Kidney (tissue), 14 donors: ENCODE results near the gene PVALEF. TPM values are rescaled to one million over a fixed set of nuclear protein-coding genes. Genes with fewer than 3 reads are reported as not detected.

Experiments
- DNase-seq, 5 donors: peaks; one replicate each; pipeline ENCODE4 v3.0.0-alpha.2; 2013 to 2020
- FAIRE-seq: peaks from 2 replicates; lab custom pipeline; 2012; peaks lifted over from hg19 to GRCh38; lab: Jason Lieb, UNC
- H3K27ac ChIP-seq, 2 donors: one replicate each; pipeline ENCODE4 v1.7.0; 2013; ENCODE audit warnings: low read depth in 2 of 2, low read length in 2 of 2, inconsistent platforms in 1 of 2
- H3K27me3 ChIP-seq: one replicate; pipeline ENCODE4 v1.7.1; 2013; ENCODE audit warnings: low read length, inconsistent platforms; ENCODE audit not compliant: control insufficient read depth, insufficient read depth
- H3K36me3 ChIP-seq, 3 donors: one replicate each; pipeline versions ENCODE4 v1.7.0 to v1.7.1; 2013; ENCODE audit warnings: low read length in 3 of 3, control low read depth in 1 of 3, inconsistent platforms in 1 of 3; ENCODE audit not compliant: insufficient read depth in 3 of 3, control insufficient read depth in 2 of 3
- H3K4me1 ChIP-seq, 3 donors: one replicate each; pipeline versions ENCODE4 v1.7.0 to v1.7.1; 2013; ENCODE audit warnings: low read length in 3 of 3, inconsistent platforms in 1 of 3, low read depth in 1 of 3; ENCODE audit not compliant: control insufficient read depth in 2 of 3, insufficient read depth in 2 of 3
- H3K4me3 ChIP-seq, 3 donors: one replicate each; pipeline versions ENCODE4 v1.7.0 to v1.8.1; 2013; ENCODE audit warnings: low read length in 3 of 3, control low read depth in 1 of 3, inconsistent platforms in 1 of 3
- H3K9ac ChIP-seq, 3 donors: one replicate each; pipeline versions ENCODE4 v1.7.0 to v1.7.1; 2013; ENCODE audit warnings: low read length in 3 of 3, control low read depth in 1 of 3, inconsistent platforms in 1 of 3
- H3K9me3 ChIP-seq, 3 donors: one replicate each; pipeline versions ENCODE4 v1.7.0 to v1.7.1; 2013; ENCODE audit warnings: low read length in 3 of 3, control low read depth in 1 of 3, inconsistent platforms in 1 of 3; ENCODE audit not compliant: control insufficient read depth in 2 of 3, insufficient read depth in 1 of 3
- CTCF ChIP-seq: IDR thresholded peaks from 3 replicates; pipeline ENCODE4 v1.5.1; 2012; ENCODE audit warnings: mild to moderate bottlenecking, moderate library complexity, borderline replicate concordance; ENCODE audit not compliant: insufficient read depth; ENCODE audit errors: extremely low read depth
- intact Hi-C: fragments of 100-400 bp; cut with DNase I; formaldehyde crosslinking; loops from one replicate; pipeline ENCODE4 v1.11.1; 2022
- polyA plus RNA-seq: library from polyadenylated mRNA; stranded (reverse); fragments of 350-450 nt; fragmentation: Illumina TruSeq; extraction: RNeasy Lipid Tissue Mini Kit (QIAGEN cat#74804); gene quantifications from one replicate; pipeline ENCODE4 v1.2.3, GENCODE V29; 2014; ENCODE audit warnings: low read depth, low replicate concordance; ENCODE audit not compliant: insufficient read depth
- total RNA-seq: library from RNA; stranded (reverse); fragmentation: NEBNext Ultra II Directional; extraction: Animal tissue kit (Norgen Biotek cat#: 25700); gene quantifications from one replicate; pipeline ENCODE4 v1.2.1, GENCODE V29; 2021
- donor health status: control.
- donor health status: control.
- donor health status: control.
- donor health status: control.
- donor health status: control.
- donor health status: DM: yes; HTN: yes; CAD: no.
- donor health status: Normal renal cell carcinoma (clear cell type).

The PVALEF gene
- total and polyA plus RNA-seq, 2 donors from 2014 or later: not detected

DNA sequence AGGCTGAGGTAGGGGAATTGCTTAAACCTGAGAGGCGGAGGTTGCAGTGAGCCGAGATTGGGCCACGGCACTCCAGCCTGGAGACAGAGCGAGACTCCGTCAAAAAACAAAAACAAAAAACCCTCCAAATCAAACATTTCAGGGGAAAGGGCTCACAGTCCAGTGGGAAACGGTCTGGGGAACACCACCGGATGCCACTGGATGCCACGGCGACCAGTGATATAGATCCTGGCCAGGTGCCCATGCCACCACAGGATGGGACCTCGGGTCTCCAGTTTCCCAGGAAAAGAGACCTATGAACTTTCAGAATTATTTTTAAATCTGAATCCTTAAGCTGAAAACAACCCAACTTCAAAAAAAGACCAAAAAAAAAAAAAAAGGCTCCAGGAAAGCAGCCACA is 45.2 kb downstream of the PVALEF start:
- H3K9me3 ChIP-seq: no peaks in the 10 kb centered on the region
- no peak overlapping the region for H3K9ac ChIP-seq
- peaks cover 0 to 3% (median 0%) of the 10 kb centered on the region in 3 donors for H3K36me3 ChIP-seq
- no peaks in the 10 kb centered on the region for H3K4me1 ChIP-seq
- no peak overlapping the region for H3K27ac ChIP-seq
- intact Hi-C loops: loop anchor here (10.0 kb wide), 1 partner anchor 766 kb away; no protein-coding TSS in a partner anchor
- H3K27me3 ChIP-seq: no peaks in the 10 kb centered on the region
- no peak overlapping the region for H3K4me3 ChIP-seq
- no peak for TF ChIP-seq CTCF
- DNase-seq (no peak), FAIRE-seq (no peak)

GRCh38 chr17:81210868-81211267 is 45.6 kb downstream of the PVALEF start:
- peaks cover 0 to 3% (median 0%) of the 10 kb centered on the region in 3 donors for H3K36me3 ChIP-seq
- no peak for TF ChIP-seq CTCF
- no peak for DNase-seq
- no peaks in the 10 kb centered on the region for H3K9me3 ChIP-seq
- intact Hi-C loops: loop anchor here (10.0 kb wide), 1 partner anchor 766 kb away; no protein-coding TSS in a partner anchor
- no peak overlapping the region for H3K27ac ChIP-seq
- no peaks in the 10 kb centered on the region for H3K4me1 ChIP-seq
- H3K4me3 ChIP-seq: no peak overlapping the region
- no peak for FAIRE-seq
- H3K27me3 ChIP-seq: no peaks in the 10 kb centered on the region
- no peak overlapping the region for H3K9ac ChIP-seq

DNA sequence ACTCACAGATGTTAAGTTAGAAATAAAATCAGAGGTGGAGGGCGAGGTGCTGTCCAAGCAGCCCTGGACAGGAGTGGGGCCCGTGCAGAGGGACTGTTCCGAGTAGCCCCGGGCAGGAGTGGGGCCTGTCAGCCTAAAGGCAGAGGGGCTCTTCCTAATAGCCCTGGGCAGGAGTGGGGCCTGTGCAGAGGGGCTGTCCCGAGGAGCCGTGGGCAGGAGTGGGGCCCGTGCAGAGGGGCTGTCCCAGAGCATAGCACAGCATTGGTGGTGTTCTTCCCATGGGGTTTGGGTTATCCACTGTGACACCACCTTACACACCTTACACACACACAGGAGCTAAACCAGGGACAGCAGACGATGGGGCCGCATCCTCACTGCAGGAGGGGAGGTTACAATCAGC is 47.1 kb downstream of the PVALEF start:
- Histone ChIP-seq H3K9ac (no peak overlapping the region), H3K27me3 (no peaks in the 10 kb centered on the region), H3K36me3 (peaks cover 0 to 3% (median 0%) of the 10 kb centered on the region in 3 donors), H3K27ac (no peak overlapping the region), H3K9me3 (no peaks in the 10 kb centered on the region), H3K4me1 (no peaks in the 10 kb centered on the region), H3K4me3 (no peak overlapping the region)
- FAIRE-seq (no peak), DNase-seq (no peak)
- no peak for TF ChIP-seq CTCF
- intact Hi-C loops: loop anchor here (10.0 kb wide), 1 partner anchor 768 kb away; no protein-coding TSS in a partner anchor

GRCh38 chr17:81213978-81214377 is 48.7 kb downstream of the PVALEF start:
- intact Hi-C loops: loop anchor here (10.0 kb wide), 1 partner anchor 769 kb away; no protein-coding TSS in a partner anchor
- H3K9me3 ChIP-seq: no peaks in the 10 kb centered on the region
- FAIRE-seq (no peak), DNase-seq (no peak)
- H3K27me3 ChIP-seq: no peaks in the 10 kb centered on the region
- TF ChIP-seq CTCF: no peak
- H3K9ac ChIP-seq: no peak overlapping the region
- no peak overlapping the region for H3K4me3 ChIP-seq
- H3K36me3 ChIP-seq: no peaks in the 10 kb centered on the region
- H3K4me1 ChIP-seq: no peaks in the 10 kb centered on the region
- no peak overlapping the region for H3K27ac ChIP-seq
